ENCODE measurements around the gene MUC13. TPM values are rescaled to one million over a fixed set of nuclear protein-coding genes. Genes with fewer than 3 reads are reported as not detected.

The MUC13 gene
- total RNA-seq, 3 donors from 2014 or later = 3.9 TPM; not detected in 2

- DNase-seq (ENCODE audit: low spot score in 2 of 2) = no peak
- intact Hi-C loops (cut with DNase I; ENCODE audit: low total_unique reads) = no loop called here
- Histone ChIP-seq H3K27ac (peak overlapping the region in 1 of 2 donors; percentile 16), H3K4me3 (no peak overlapping the region), H3K36me3 (no peaks in the 10 kb centered on the region), H3K4me1 (peaks cover 5 to 8% of the 10 kb centered on the region in 2 donors), H3K27me3 (no peaks in the 10 kb centered on the region), H3K9me3 (no peaks in the 10 kb centered on the region)
- TF ChIP-seq POLR2AphosphoS5 (IDR thresholded peaks at IDR 0.05) (no peak), CTCF (IDR thresholded peaks at IDR 0.05) (no peak), POLR2A (IDR thresholded peaks at IDR 0.05) (no peak)
These were observed 50.6 kb downstream of the MUC13 start for GRCh38 chr3:124883766-124884473.

- H3K36me3 ChIP-seq = no peaks in the 10 kb centered on the region
- H3K27me3 ChIP-seq = no peaks in the 10 kb centered on the region
- H3K4me3 ChIP-seq = no peak overlapping the region
- TF ChIP-seq POLR2AphosphoS5 (IDR thresholded peaks at IDR 0.05) = no peak
- TF ChIP-seq CTCF (IDR thresholded peaks at IDR 0.05) = no peak
- TF ChIP-seq POLR2A (IDR thresholded peaks at IDR 0.05) = no peak
- DNase-seq (ENCODE audit: low spot score in 2 of 2) = no peak
- intact Hi-C loops (cut with DNase I; ENCODE audit: low total_unique reads) = no loop called here
- H3K9me3 ChIP-seq = no peaks in the 10 kb centered on the region
- no peak overlapping the region for H3K27ac ChIP-seq
- peaks cover 9 to 15% of the 10 kb centered on the region in 2 donors for H3K4me1 ChIP-seq
These were observed 51.5 kb downstream of the MUC13 start for GRCh38 chr3:124882816-124883747.

DNA sequence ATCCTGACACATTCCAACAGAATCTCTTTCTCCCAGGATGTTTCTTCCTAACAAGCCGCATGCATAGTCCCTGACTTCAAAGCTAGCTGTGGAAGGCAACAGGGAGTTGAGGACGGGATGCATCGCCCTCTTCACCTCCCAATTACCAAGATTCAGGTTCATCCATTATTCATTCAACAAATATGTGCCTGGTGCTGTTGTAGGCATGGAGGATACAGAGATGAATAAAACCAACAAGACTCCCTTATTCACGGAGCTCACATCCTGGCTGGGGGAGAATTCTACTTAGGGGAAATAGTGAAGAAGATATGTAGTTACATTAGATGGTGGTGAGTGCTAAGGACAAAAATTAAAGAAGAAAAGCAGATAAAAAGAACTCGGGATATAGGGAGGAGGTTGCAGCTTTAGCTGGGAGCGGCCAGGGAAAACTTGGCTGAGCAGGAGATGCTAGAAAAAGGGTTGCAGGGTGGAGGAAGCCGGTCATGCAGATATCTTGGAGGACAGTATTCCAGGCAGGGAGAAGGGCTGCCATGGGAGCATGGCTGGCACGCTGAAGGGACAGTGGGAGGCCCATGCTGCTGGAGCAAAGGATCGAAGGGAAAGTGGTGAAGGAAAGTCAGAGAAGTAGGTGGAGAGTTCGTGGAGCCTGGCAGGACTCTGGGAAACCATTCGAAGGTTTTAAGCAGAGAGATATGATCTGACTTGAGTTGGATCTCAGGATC, 52.4 kb downstream of the MUC13 start:
- TF ChIP-seq POLR2A (IDR thresholded peaks at IDR 0.05) (no peak), CTCF (IDR thresholded peaks at IDR 0.05) (no peak), POLR2AphosphoS5 (IDR thresholded peaks at IDR 0.05) (no peak)
- no peaks in the 10 kb centered on the region for H3K27me3 ChIP-seq
- peaks cover 10 to 15% of the 10 kb centered on the region in 2 donors for H3K4me1 ChIP-seq
- intact Hi-C loops (cut with DNase I; ENCODE audit: low total_unique reads) = no loop called here
- H3K27ac ChIP-seq = no peak overlapping the region
- no peaks in the 10 kb centered on the region for H3K9me3 ChIP-seq
- no peak for DNase-seq (ENCODE audit: low spot score in 2 of 2)
- H3K4me3 ChIP-seq = no peak overlapping the region
- H3K36me3 ChIP-seq = no peaks in the 10 kb centered on the region

DNA sequence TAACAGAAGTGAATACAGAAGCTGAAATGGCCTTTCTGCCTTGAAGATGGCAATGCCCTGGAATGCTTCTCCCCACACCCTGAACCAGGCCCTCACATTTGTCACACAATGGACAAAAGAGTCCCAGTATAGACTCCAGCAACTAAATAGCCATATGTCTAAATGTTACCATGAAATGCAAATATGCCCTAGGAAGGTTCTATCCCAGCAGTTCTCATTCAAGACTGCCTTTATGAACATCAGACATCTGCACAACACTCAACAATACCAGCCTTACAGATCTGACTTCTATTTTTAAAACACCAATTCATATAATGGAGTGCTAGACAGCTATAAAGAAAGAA, 55.2 kb downstream of the MUC13 start:
- Histone ChIP-seq H3K27ac (peak overlapping the region; percentile 67 to 78), H3K9me3 (no peaks in the 10 kb centered on the region), H3K27me3 (no peaks in the 10 kb centered on the region), H3K4me1 (peaks cover 10 to 15% of the 10 kb centered on the region in 2 donors), H3K4me3 (no peak overlapping the region), H3K36me3 (no peaks in the 10 kb centered on the region)
- no peak for DNase-seq (ENCODE audit: low spot score in 2 of 2)
- intact Hi-C loops (cut with DNase I; ENCODE audit: low total_unique reads) = no loop called here
- TF ChIP-seq POLR2AphosphoS5 (IDR thresholded peaks at IDR 0.05) (no peak), CTCF (IDR thresholded peaks at IDR 0.05) (no peak), POLR2A (IDR thresholded peaks at IDR 0.05) (no peak)

Measured in breast epithelium (tissue), 4 donors.